ENCODE results near the gene CANT1.
"Not testable (repeated sequence)": the region's sequence is repeated elsewhere in the genome, so short reads cannot be mapped to it uniquely, and the experiment has no call there.

The CANT1 gene

GRCh38 chr17:78977681-78977943, 32.0 kb downstream of the CANT1 start:
- DNase-seq (ENCODE audit: low read depth, low spot score) = no peak

- no peak for DNase-seq (ENCODE audit: low read depth, low spot score)
These were observed 32.5 kb downstream of the CANT1 start for GRCh38 chr17:78976907-78977680.

DNA sequence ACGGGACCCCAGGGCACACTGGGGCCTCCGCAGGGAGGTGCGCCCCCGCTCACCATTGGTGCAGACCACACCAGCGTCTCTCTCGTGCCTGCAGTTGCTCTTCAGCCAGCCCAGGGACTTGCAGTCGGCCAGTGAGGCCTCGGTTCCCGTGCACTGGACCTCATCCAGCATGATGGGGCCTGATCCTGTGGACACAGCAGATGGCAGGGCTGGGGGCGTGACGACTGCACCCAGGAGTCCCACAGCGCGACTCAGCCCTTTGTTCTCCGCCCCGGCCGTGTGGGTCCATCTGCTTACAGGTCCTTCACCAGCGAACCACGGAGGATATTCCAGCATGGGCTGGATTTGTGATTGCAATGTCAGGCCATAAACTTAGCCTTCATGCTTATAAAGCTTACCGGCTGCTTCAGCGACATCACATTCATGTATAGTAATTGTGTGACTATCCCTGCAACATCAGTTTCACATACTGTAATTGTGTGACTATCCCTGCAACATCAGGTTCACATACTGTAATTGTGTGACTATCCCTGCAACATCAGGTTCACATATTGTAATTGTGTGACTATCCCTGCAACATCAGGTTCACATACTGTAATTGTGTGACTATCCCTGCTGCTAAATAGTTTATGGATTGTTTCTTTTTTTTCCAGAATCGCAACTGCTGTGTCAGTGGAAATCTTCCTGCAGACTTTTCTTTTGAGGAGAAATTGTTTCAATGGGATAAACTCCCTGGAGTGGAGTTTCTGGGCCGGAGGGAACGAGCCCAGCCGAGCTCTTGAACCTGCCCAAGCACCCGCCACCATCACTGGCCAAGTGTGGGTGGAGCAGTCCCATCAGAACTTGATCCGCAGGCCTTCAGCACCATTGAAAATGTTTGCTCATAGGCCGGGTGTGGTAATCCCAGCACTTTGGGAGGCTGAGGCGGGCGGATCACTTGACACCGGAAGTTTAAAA, 34.7 kb downstream of the CANT1 start:
- peak; percentile 59 for DNase-seq (ENCODE audit: low read depth, low spot score)

DNA sequence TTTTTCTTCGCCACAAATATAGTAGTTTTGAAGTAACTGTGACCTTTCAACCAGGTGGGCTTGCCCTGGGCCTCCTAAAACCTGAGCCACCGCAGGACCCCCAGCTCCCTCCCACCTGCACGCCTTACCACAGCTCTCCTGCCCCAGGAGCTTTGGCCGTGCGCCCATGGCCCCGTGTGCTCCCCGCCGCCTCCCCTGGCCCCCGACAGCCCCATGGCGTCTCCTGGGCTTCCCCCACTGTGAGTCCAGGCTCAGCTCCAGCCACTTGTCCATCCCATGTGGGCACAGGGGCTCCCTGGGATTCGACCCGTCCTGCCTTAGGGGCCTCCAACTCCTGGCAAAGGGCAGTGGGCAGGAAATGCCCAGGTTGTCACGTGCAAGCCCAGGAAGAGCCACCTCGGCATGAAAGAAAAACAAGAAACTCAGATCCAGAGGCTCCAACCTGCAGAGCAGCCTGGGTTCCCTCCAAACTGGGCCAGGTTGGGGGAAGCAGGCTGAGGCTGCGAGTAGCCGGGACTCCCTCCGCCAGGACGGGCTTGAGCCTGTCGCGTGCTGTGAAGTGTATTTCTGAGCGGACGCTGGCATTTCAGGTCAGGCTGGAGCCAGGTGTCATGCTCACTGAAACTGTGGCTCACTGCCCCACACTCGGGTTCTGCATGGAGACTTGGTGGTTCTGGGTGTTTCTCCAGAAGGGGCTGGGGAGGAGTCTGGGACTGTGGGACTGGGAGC, 35.6 kb downstream of the CANT1 start:
- no peak for DNase-seq (ENCODE audit: low read depth, low spot score)

- DNase-seq (ENCODE audit: low read depth, low spot score) = peak; percentile 77
These were observed 36.4 kb downstream of the CANT1 start for GRCh38 chr17:78973196-78973595.

GRCh38 chr17:78972507-78973105, 37.0 kb downstream of the CANT1 start:
- DNase-seq (ENCODE audit: low read depth, low spot score) = no peak

- DNase-seq (ENCODE audit: low read depth, low spot score) = no peak
These were observed 37.6 kb downstream of the CANT1 start for GRCh38 chr17:78971756-78972506.

DNA sequence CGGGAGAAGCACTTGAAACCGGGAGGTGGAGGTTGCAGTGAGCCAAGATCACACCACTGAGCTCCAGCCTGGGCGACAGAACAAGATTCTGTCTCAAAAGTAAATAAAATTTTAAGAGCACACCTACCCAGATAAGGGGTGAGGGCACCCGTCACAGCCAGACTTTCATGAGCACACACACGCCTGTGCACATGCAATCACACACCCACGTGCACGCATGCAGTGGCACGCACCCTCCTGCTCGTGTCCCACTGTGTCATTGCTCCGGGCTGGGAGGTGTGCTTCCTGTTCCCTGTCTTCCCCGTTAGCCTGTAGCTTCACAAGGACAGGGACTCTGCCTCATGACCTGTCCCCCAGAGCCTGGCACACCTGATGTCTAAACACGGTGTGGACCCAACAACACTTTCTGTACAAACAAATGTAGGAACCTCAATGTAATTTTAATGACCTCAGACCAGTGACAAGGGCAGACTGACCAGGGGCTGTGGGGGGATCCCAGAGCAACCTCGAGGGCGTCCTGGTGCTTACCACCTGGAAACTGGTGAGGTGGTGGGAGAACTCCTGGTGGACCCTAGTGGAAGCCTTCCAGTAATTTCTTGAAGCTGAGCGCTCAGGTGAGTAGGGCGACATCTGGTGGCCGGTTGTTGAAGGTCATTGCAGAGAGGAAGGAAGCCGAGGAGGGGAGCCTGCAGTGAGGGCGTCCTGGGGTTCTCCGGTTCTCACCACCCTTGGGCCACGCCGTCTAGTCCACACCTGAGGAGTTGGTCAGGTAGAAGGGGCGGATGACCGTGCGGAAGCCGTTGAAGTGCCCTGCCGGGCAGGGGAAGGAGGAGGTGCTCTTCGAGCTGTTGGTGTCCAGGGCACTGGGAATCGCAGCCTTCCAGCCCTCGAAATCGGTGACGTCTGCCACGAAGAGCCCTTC, 38.5 kb downstream of the CANT1 start:
- peak; percentile 90 for DNase-seq (ENCODE audit: low read depth, low spot score)

GRCh38 chr17:78969865-78970264, 39.7 kb downstream of the CANT1 start:
- DNase-seq (ENCODE audit: low read depth, low spot score) = no peak

GRCh38 chr17:78967782-78968362, 41.7 kb downstream of the CANT1 start:
- no peak for DNase-seq (ENCODE audit: low read depth, low spot score)

DNA sequence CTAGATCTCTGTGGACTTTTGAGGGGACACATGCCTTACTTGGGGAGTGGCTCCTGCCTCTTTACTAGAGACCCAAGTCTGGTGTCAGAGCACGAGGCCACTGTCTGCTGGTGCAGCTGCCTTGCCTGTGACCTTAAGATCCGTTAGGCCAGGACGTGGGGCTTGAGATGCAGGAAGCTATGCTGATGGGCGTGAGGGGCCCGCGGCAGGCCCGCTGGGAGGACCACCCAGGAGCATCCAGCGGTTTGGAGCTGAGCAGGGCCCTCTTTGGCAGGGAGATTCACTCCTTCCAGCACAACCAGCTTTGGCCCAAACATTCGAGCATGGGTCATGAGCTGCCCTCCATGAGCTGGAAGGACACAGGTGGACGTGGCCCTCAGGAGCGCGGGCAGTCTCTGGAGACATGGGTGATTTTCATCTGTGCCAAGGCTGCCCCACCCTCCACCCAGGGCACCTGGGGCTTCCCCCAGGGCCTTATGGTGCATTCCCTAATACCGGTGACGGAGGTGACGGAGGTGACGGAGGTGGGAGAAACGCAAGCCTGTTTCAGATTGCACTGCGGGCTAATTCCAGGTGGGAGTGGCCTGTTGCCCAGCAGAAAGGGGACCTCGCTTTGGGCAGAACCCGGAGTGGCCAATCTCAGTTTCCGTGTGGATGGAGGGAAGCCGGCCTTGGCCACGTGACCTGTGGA, 42.5 kb downstream of the CANT1 start:
- DNase-seq (ENCODE audit: low read depth, low spot score) = no peak

DNA sequence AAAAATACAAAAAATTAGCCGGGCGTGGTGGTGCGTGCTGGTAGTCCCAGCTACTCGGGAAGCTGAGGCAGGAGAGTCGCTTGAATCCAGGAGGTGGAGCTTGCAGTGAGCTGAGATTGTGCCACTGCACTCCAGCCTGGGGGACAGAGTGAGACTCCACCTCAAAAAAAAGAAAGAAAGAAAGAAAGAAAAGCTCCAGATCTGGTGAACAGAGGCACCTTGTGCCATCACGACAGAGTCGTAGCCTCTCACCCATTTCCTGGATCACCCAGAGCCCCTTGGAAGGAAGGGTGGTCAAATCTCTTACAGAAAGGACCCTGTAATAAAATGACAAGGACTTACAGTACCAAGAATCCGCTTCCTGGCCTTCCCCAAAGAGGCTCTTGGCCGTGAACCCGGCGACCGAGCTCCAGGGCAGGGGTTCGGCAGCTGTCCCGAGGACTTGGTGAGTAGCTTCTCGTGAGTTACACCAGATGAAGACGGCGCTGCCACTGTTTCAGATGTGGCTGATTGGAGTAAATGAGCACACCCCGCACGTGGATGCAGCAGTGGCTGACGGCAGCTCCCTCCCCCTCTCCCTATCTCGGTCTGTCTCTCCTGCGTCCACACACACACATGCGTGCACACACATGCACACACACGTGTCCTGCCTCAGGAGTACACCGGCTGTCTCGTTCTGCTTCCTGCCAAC, 43.3 kb downstream of the CANT1 start:
- DNase-seq (ENCODE audit: low read depth, low spot score) = no peak

DNA sequence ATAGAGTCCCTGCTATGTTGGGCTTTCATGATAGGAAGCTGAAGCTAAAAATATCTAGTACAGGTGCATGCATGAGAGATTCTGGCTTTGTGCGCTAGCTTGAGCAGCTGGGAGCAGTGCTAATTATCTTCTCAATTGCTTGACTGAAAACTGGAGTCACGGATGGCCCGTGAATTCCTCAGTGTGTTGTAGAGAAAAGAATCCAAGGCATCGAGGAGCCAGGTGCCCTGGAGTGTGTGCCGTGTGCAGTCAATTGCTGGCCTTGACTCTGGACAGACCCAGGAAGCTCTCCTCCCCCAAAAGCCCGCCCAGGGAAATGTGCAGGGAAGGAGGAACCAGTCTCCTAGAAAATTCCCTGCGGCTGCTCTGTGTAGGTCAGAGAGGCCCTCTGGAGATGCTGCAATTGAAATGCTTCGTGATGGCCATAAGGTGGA, 44.1 kb downstream of the CANT1 start:
- no peak for DNase-seq (ENCODE audit: low read depth, low spot score)

DNA sequence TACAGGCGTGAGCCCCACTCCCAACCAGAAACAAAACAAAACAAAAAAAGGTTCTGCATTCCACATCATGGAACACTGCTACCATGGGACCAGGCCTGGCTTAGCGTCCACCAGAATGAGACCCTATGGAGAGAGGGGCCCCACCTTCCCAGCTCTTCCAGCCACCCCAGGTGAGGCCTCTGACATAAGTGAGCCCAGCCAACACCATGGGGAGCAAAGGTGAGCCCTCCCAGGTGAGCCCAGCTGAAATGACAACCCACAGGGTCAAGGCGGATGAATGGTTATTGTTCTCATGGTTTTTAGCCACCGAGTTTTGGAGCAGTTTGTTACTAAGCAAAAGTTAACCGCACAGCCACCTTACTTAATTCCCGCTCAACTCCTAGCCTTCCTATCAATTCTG, 46.2 kb downstream of the CANT1 start:
- no peak for DNase-seq (ENCODE audit: low read depth, low spot score)

DNA sequence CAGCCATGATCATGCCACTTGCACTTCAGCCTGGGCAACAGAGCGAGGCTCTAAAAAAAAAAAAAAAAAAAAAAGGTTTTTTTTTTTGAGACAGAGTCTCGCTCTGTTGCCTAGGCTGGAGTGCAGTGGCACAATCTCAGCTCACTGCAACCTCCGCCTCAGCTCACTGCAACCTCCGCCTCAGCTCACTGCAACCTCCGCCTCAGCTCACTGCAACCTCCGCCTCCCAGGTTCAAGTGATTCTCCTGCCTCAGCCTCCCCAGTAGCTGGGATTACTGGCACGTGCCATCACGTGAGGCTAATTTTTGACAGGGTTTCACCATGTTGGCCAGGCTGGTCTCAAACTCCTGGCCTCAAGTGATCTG, 46.6 kb downstream of the CANT1 start:
- DNase-seq (ENCODE audit: low read depth, low spot score) = not testable (repeated sequence)

DNA sequence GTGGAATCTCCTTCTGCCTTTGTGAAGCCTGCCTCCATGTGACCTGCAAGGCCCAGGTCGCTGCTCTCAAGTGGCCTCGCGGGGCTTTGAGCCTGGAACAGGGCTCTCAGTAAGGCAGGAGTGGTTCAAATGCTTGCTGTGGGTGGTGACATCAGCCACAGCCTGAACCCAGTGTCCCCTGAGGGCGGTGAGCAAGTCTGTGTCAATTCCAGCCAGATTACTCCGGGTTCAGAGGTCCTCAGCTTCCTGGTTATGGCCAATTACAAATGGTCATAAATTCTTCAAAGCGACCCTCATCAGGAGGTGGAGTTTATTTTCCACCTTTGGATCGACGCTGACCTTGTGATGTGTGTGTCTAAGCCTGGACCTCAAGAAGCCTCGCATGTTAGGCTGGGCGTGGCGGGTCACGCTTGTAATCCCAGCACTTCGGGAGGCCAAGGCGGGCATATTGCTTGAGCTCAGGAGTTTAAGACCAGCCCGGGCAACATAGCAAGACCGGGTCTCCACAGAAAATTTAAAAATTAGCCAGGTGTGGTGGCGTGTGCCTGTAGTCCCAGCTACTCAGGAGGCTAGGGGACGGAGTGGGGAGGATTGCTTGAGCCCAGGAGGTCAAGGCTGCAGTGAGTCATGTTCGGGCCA, 47.1 kb downstream of the CANT1 start:
- DNase-seq (ENCODE audit: low read depth, low spot score) = peak; percentile 85

- DNase-seq (ENCODE audit: low read depth, low spot score) = no peak
These were observed 48.0 kb downstream of the CANT1 start for GRCh38 chr17:78961571-78961970.

- DNase-seq (ENCODE audit: low read depth, low spot score) = no peak
These were observed 48.6 kb downstream of the CANT1 start for GRCh38 chr17:78960928-78961327.
